ENCODE results near the gene GLT8D2. TPM values are rescaled to one million over a fixed set of nuclear protein-coding genes. Genes with fewer than 3 reads are reported as not detected.
"Not testable (repeated sequence)": the region's sequence is repeated elsewhere in the genome, so short reads cannot be mapped to it uniquely, and the experiment has no call there.

Gene GLT8D2
- total RNA-seq, 2 donors from 2014 or later, result 1.6 to 5.1 TPM

DNA sequence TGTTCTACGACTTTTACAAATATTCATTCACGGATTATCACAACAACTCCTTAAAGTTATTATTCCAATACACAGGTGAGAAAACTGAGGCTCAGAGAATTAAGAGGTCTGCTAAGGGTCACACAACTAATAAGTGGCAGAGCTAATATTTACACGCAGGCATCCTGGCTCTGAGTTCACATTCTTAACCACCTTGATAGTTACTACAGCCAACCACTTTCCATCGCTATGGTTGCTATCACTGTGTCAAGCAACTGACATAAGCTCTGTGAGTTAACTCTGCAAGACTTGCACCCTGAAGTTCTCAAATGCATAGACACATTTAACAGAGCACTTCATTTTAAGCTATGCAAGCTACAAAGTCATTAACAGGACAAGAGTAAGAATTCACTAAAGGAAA, 3.7 kb downstream of the GLT8D2 start:
- intact Hi-C loops (cut with DNase I), result no loop called here
- no peak for DNase-seq
- Histone ChIP-seq H3K4me1 (no peaks in the 10 kb centered on the region), H3K4me3 (no peak overlapping the region), H3K27me3 (peaks cover 4% of the 10 kb centered on the region), H3K9me3 (no peaks in the 10 kb centered on the region), H3K27ac (no peak overlapping the region), H3K9ac (ENCODE audit: low read depth in 2 of 2, low read length in 2 of 2) (no peak overlapping the region), H3K36me3 (no peaks in the 10 kb centered on the region)
- TF ChIP-seq, protein P1, sequence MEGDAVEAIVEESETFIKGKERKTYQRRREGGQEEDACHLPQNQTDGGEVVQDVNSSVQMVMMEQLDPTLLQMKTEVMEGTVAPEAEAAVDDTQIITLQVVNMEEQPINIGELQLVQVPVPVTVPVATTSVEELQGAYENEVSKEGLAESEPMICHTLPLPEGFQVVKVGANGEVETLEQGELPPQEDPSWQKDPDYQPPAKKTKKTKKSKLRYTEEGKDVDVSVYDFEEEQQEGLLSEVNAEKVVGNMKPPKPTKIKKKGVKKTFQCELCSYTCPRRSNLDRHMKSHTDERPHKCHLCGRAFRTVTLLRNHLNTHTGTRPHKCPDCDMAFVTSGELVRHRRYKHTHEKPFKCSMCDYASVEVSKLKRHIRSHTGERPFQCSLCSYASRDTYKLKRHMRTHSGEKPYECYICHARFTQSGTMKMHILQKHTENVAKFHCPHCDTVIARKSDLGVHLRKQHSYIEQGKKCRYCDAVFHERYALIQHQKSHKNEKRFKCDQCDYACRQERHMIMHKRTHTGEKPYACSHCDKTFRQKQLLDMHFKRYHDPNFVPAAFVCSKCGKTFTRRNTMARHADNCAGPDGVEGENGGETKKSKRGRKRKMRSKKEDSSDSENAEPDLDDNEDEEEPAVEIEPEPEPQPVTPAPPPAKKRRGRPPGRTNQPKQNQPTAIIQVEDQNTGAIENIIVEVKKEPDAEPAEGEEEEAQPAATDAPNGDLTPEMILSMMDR (IDR thresholded peaks at IDR 0.05), result no peak

DNA sequence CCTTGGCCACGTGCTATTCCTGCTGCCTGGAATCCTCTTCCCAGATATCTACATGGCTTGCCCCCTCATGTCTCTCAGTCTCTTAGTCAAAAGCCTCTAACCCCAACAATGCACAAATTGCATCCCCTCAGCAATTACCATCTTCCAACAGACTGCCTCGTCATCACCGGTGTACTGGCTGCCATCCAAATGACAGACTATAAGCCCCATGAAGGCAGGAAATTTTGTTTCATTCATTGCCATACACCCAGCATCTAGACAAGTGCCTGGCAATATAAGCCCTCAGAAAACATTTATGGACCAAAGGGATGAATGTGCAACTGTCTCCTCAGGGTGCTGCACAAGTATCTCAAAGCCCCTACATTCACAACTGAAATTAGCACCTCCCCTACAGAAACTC, 5.8 kb downstream of the GLT8D2 start:
- no peaks in the 10 kb centered on the region for H3K9me3 ChIP-seq
- intact Hi-C loops (cut with DNase I), result no loop called here
- H3K27ac ChIP-seq, result no peak overlapping the region
- DNase-seq, result no peak
- no peaks in the 10 kb centered on the region for H3K4me1 ChIP-seq
- no peaks in the 10 kb centered on the region for H3K36me3 ChIP-seq
- H3K9ac ChIP-seq (ENCODE audit: low read depth in 2 of 2, low read length in 2 of 2), result no peak overlapping the region
- H3K27me3 ChIP-seq, result no peaks in the 10 kb centered on the region
- TF ChIP-seq, protein P1 (IDR thresholded peaks at IDR 0.05), result no peak
- H3K4me3 ChIP-seq, result no peak overlapping the region

DNA sequence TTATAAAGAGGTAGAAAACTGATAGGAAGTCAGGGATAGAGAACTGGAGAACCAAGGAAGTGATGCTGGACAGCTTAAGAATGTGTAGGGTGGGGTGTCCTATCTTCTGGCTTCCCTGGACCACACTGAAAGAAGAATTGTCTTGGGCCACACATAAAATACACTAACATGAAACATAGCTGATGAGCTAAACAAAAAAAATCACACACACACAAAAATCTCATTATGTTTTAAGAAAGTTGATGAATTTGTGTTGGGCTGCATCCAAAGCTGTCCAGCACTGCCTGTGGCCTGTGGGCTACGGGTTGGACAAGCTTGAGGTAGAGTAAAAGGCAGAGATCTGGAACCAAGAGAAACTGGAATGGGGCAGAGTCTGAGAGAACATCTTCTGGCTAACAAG, 7.4 kb downstream of the GLT8D2 start:
- intact Hi-C loops (cut with DNase I), result no loop called here
- TF ChIP-seq, protein P1 (IDR thresholded peaks at IDR 0.05), result no peak
- no peaks in the 10 kb centered on the region for H3K4me1 ChIP-seq
- H3K36me3 ChIP-seq, result no peaks in the 10 kb centered on the region
- no peak overlapping the region for H3K9ac ChIP-seq (ENCODE audit: low read depth in 2 of 2, low read length in 2 of 2)
- H3K9me3 ChIP-seq, result no peaks in the 10 kb centered on the region
- no peaks in the 10 kb centered on the region for H3K27me3 ChIP-seq
- no peak for DNase-seq
- no peak overlapping the region for H3K27ac ChIP-seq
- no peak overlapping the region for H3K4me3 ChIP-seq

DNA sequence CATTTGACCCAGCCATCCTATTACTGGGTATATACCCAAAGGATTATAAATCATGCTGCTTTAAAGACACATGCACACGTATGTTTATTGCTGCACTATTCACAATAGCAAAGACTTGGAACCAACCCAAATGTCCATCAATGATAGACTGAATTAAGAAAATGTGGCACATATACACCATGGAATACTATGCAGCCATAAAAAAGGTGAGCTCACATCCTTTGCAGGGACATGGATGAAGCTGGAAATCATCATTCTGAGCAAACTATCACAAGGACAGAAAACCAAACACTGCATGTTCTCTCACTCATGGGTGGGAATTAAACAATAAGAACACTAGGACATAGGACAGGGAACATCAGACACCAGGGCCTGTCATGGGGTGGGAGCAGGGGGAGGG, 10.2 kb downstream of the GLT8D2 start:
- H3K9ac ChIP-seq (ENCODE audit: low read depth in 2 of 2, low read length in 2 of 2); H3K27ac ChIP-seq; intact Hi-C loops (cut with DNase I); H3K4me1 ChIP-seq; H3K4me3 ChIP-seq; H3K27me3 ChIP-seq; H3K9me3 ChIP-seq; DNase-seq; H3K36me3 ChIP-seq: not testable (repeated sequence)

DNA sequence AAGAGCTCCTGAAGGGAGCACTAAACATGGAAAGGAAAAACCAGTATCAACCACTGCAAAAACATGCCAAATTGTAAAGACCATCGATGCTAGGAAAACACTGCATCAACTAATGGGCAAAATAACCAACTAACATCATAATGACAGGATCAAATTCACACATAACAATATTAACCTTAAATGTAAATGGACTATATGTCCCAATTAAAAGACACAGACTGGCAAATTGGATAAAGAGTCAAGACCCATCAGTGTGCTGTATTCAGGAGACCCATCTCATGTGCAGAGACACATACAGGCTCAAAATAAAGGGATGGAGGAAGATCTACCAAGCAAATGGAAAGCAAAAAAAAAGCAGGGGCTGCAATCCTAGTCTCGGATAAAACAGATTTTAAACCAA, 13.8 kb downstream of the GLT8D2 start:
- H3K9ac ChIP-seq (ENCODE audit: low read depth in 2 of 2, low read length in 2 of 2); H3K27me3 ChIP-seq; H3K27ac ChIP-seq; intact Hi-C loops (cut with DNase I); H3K36me3 ChIP-seq; DNase-seq; H3K4me1 ChIP-seq; H3K9me3 ChIP-seq; H3K4me3 ChIP-seq: not testable (repeated sequence)

DNA sequence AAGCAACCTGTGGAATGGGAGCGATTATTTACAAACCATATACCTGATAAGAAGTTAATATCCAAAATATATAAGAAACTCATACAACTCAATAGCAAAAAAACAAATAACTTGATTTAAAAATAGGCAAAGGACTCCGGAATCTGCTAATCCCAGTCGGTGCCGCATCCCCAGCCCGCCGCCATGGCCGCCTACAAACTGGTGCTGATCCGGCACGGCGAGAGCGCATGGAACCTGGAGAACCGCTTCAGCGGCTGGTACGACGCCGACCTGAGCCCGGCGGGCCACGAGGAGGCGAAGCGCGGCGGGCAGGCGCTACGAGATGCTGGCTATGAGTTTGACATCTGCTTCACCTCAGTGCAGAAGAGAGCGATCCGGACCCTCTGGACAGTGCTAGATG, 19.4 kb downstream of the GLT8D2 start:
- DNase-seq; H3K4me3 ChIP-seq; intact Hi-C loops (cut with DNase I): not testable (repeated sequence)

DNA sequence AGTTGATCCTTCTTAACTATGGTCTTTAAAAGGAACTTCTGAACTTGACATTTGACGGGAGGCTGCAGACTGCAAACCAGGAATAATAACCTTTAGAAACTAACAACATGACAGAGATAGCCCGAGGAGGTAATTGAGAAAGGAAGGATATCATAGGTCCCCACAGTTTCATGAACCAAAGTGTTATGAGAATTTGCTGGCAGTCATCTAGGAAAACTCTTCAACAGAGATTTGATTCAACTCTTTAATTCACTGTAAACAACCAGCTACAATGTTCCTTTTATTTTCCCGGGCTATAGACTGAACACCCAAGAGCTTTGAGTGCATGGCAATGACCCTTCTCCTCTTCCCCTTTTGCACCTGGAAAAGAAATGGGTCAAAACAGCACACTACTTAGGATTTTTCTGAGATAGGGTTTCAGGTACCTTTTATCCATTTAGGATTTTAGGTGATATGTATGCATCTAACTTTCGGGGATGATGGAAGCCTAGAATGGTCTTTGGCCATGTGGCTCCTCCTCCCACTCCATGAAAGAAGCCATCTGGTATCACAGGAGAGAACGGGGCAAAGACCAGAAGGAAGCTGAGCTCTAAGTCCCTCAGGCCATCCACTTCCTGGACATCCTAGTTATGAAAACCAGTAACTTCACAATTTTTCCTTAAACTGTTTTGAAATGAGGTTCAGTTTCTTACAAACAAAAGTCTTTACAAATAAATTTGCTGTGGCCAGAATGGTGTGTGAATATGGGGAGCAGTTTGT, 23.0 kb downstream of the GLT8D2 start:
- intact Hi-C loops (cut with DNase I), result no loop called here
- Histone ChIP-seq H3K9ac (ENCODE audit: low read depth in 2 of 2, low read length in 2 of 2) (no peak overlapping the region), H3K36me3 (no peaks in the 10 kb centered on the region), H3K4me3 (no peak overlapping the region), H3K27ac (no peak overlapping the region), H3K4me1 (no peaks in the 10 kb centered on the region), H3K9me3 (no peaks in the 10 kb centered on the region), H3K27me3 (no peaks in the 10 kb centered on the region)
- TF ChIP-seq, protein P1 (IDR thresholded peaks at IDR 0.05), result no peak
- no peak for DNase-seq

More for the DNA sequence above, 19.4 kb downstream of the GLT8D2 start:
- H3K36me3 ChIP-seq; H3K9me3 ChIP-seq; H3K27me3 ChIP-seq; H3K9ac ChIP-seq (ENCODE audit: low read depth in 2 of 2, low read length in 2 of 2); H3K4me1 ChIP-seq; H3K27ac ChIP-seq: not testable (repeated sequence)
